ENCODE data around the gene MIA3. TPM values are rescaled to one million over a fixed set of nuclear protein-coding genes. Genes with fewer than 3 reads are reported as not detected.

Gene MIA3
- total and polyA plus RNA-seq, 2 of the 4 experiments (the other 2 are of a cell fraction) = 35.0 to 45.4 TPM

- BruUV-seq (replicated peaks) = no TSS peak
- no peak overlapping the region for H2BK120ac ChIP-seq (ENCODE audit: low read depth, low read length)
- H3K56ac ChIP-seq (ENCODE audit: extremely low read depth, insufficient read depth, low read length) = no peak overlapping the region
- H3K4me1 ChIP-seq (ENCODE audit: control insufficient read depth, insufficient read depth, low read length) = no peaks in the 10 kb centered on the region
- H3K9me1 ChIP-seq (ENCODE audit: insufficient read depth, low read length) = no peaks in the 10 kb centered on the region
- CTCF ChIA-PET = no interaction called here
- no peak overlapping the region for H3K18ac ChIP-seq (ENCODE audit: low read depth, low read length)
- no peak overlapping the region for H3K27ac ChIP-seq (ENCODE audit: insufficient read depth, low read length)
- peaks cover 47% of the 10 kb centered on the region for H3K36me3 ChIP-seq (ENCODE audit: control insufficient read depth, insufficient read depth, low read length)
- H3K4ac ChIP-seq (ENCODE audit: low read depth, low read length) = no peak overlapping the region
- H2AK5ac ChIP-seq (ENCODE audit: low read depth, low read length) = no peak overlapping the region
- in situ Hi-C loops (cut with MboI; ENCODE audit: low sequenced_read_pairs) (no loop called here), dilution Hi-C loops (cut with HindIII; ENCODE audit: low sequenced_read_pairs, unreplicated experiment) (no loop called here), intact Hi-C loops (cut with micrococcal nuclease) (no loop called here)
- H3K4me3 ChIP-seq (ENCODE audit: insufficient read depth, low read depth, low read length) = no peak overlapping the region
- H4K91ac ChIP-seq (ENCODE audit: insufficient read depth, low read depth, low read length) = no peak overlapping the region
- H3K9me3 ChIP-seq (ENCODE audit: control insufficient read depth, insufficient read depth, low read length) = no peaks in the 10 kb centered on the region
- no peaks in the 10 kb centered on the region for H3K27me3 ChIP-seq (ENCODE audit: control insufficient read depth, insufficient read depth, low read length)
- no peak overlapping the region for H2BK15ac ChIP-seq (ENCODE audit: low read depth, low read length)
- no peak overlapping the region for H3K9ac ChIP-seq (ENCODE audit: low read depth, low read length)
- no peak overlapping the region for H2AK9ac ChIP-seq (replicated peaks; ENCODE audit: low read depth, low read length, poor library complexity)
- no peak overlapping the region for H3K14ac ChIP-seq (replicated peaks; ENCODE audit: low read depth, low read length)
- POLR2A ChIA-PET (ENCODE audit: unreplicated experiment) = no interaction called here
- H2BK5ac ChIP-seq (ENCODE audit: low read depth, low read length, poor library complexity, severe bottlenecking) = no peak overlapping the region
- WGBS, 2 experiments (ENCODE audit: extremely low coverage in 2 of 2, insufficient read length in 1 of 2) = no CpG with 5 or more reads among the region's 2 CpGs
- H3K23ac ChIP-seq (ENCODE audit: low read depth, low read length) = no peak overlapping the region
- no peaks in the 10 kb centered on the region for H4K20me1 ChIP-seq (ENCODE audit: insufficient read depth, low read length)
- H2BK20ac ChIP-seq (ENCODE audit: low read depth, low read length) = no peak overlapping the region
- no peak overlapping the region for H4K8ac ChIP-seq (ENCODE audit: low read depth in 2 of 2, low read length in 2 of 2)
- no peak overlapping the region for H3K4me2 ChIP-seq (ENCODE audit: low read depth, low read length)
- no peak overlapping the region for H2AFZ ChIP-seq (replicated peaks; ENCODE audit: low read length, poor library complexity)
- H3K79me1 ChIP-seq (ENCODE audit: low read depth in 1 of 2, low read length in 2 of 2) = peaks cover 5 to 8% of the 10 kb centered on the region in 2 experiments; a peak in 2 of 4 replicates
- DNase-seq (no peak), ATAC-seq (ENCODE audit: low read depth) (no peak)
- no peak overlapping the region for H4K5ac ChIP-seq (ENCODE audit: low read depth, low read length)
- TF ChIP-seq POLR2A (IDR thresholded peaks at IDR 0.05; ENCODE audit: low read depth, low read length) (no peak), MXI1 (IDR thresholded peaks at IDR 0.05; ENCODE audit: borderline replicate concordance, low read depth, low read length) (no peak), MAZ (IDR thresholded peaks at IDR 0.05; ENCODE audit: borderline replicate concordance, low read depth, low read length) (no peak), MAFK (IDR thresholded peaks at IDR 0.05; ENCODE audit: low read depth, low read length) (no peak), RAD21 (IDR thresholded peaks at IDR 0.05; ENCODE audit: low read length) (no peak)
These were observed 40.0 kb downstream of the MIA3 start for GRCh38 chr1:222657899-222658298.
